ENCODE data around the gene ACAA2.
"Not testable (repeated sequence)": the region's sequence is repeated elsewhere in the genome, so short reads cannot be mapped to it uniquely, and the experiment has no call there.

DNA sequence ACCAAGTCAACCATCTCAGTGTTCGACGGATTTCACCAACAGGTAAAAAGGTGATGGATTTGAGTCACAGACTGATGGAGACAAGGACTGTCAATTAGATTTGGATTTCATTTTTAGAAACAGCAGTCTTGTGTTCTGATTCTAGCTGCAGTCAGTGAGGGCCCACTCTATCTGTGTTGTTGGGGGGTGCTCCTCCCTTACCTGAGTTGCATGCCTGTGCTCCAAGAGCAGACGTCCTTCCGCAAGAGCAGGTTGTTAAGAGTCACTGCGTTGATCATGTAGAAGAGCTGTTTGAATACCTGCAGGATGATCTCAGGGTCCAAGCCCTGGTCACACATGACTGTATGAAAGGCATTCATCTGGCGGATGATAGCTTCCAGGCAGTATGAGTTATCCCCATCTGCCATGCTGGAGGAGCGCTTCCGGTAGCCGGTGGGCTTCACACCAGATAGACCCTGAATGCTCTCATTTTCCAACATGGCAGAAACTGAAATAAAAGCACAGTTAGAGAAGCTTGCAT lies 24.0 kb upstream of the ACAA2 start:
- not testable (repeated sequence) for TF ChIP-seq CTCF (conservative IDR thresholded peaks at IDR 0.05; ENCODE audit: low read depth in 2 of 2); POLR2AphosphoS5 (IDR thresholded peaks at IDR 0.05; ENCODE audit: low read depth); ZNF114 (CRISPR knock-in tag; IDR thresholded peaks at IDR 0.05); EZH2phosphoT487 (IDR thresholded peaks at IDR 0.05; ENCODE audit: unreplicated experiment); EZH2 (IDR thresholded peaks at IDR 0.05; ENCODE audit: low read depth, unreplicated experiment); REST (IDR thresholded peaks at IDR 0.05; ENCODE audit: unreplicated experiment); ZNF331 (CRISPR knock-in tag; IDR thresholded peaks at IDR 0.05; ENCODE audit: low read depth); CREB1 (CRISPR knock-in tag; IDR thresholded peaks at IDR 0.05; ENCODE audit: low read depth); NANOG (IDR thresholded peaks at IDR 0.05; ENCODE audit: borderline replicate concordance); STAT1 (IDR thresholded peaks at IDR 0.05; ENCODE audit: unreplicated experiment); JUNB (IDR thresholded peaks at IDR 0.05; ENCODE audit: unreplicated experiment)

Measured in GM23338 (cell line).